H1 (cell line): ENCODE results near the gene LONP2. TPM values are rescaled to one million over a fixed set of nuclear protein-coding genes. Genes with fewer than 3 reads are reported as not detected.

Experiments
- CTCF ChIA-PET: fragments of 300-600 bp; sonication (Branson Sonifier 250); formaldehyde crosslinking; loops from one replicate; lab custom pipeline; 2021; ENCODE audit not compliant: partially characterized antibody; lab: Charles Lee
- POLR2A ChIA-PET: fragments of 300-600 bp; sonication (Branson Sonifier 250); formaldehyde crosslinking; loops from one replicate; lab custom pipeline; 2021; ENCODE audit warnings: inconsistent platforms; ENCODE audit not compliant: partially characterized antibody; lab: Charles Lee
- DNase-seq, 2 experiments: peaks; one replicate each; pipeline versions ENCODE4 v3.0.0 to v3.0.0-alpha.2; 2010 to 2022; ENCODE audit warnings: low spot score in 2 of 2, low read depth in 1 of 2, mixed read lengths in 1 of 2
- FAIRE-seq: peaks from 2 replicates; lab custom pipeline; 2011; peaks lifted over from hg19 to GRCh38; lab: Jason Lieb, UNC
- H2AFZ ChIP-seq: 2 replicates; pipeline ENCODE4 v1.8.1; 2012; ENCODE audit warnings: low read length, inconsistent platforms
- H2AK5ac ChIP-seq: 2 replicates; pipeline ENCODE4 v1.6.1; 2013; ENCODE audit warnings: low read depth, low read length
- H2BK120ac ChIP-seq: replicated peaks from 2 replicates; pipeline ENCODE3; 2013; ENCODE audit warnings: low read depth, low read length, inconsistent platforms
- H2BK12ac ChIP-seq: 2 replicates; pipeline ENCODE4 v1.6.1; 2013; ENCODE audit warnings: low read depth, low read length
- H2BK15ac ChIP-seq: 2 replicates; pipeline ENCODE4 v1.6.1; 2013; ENCODE audit warnings: low read length
- H2BK20ac ChIP-seq: 2 replicates; pipeline ENCODE4 v1.6.1; 2013; ENCODE audit warnings: low read length
- H2BK5ac ChIP-seq: 2 replicates; pipeline ENCODE4 v1.6.1; 2013; ENCODE audit warnings: low read depth, low read length
- H3K14ac ChIP-seq: 2 replicates; pipeline ENCODE4 v1.6.1; 2013; ENCODE audit warnings: inconsistent platforms; ENCODE audit not compliant: insufficient read length
- H3K18ac ChIP-seq: 2 replicates; pipeline ENCODE4 v1.6.1; 2013; ENCODE audit warnings: low read length; ENCODE audit errors: extremely low read depth
- H3K23ac ChIP-seq: 2 replicates; pipeline ENCODE4 v1.6.1; 2013; ENCODE audit warnings: inconsistent platforms; ENCODE audit not compliant: insufficient read length
- H3K23me2 ChIP-seq: 2 replicates; pipeline ENCODE4 v1.6.1; 2013; ENCODE audit warnings: low read depth, low read length
- H3K27ac ChIP-seq: 2 replicates; pipeline ENCODE4 v1.6.1; 2011; ENCODE audit warnings: low read depth, low read length, inconsistent platforms
- H3K27me3 ChIP-seq, 4 experiments: replicated peaks in 1 of 4; 1 replicate in 1 of 4; 2 replicates in 3 of 4; pipeline versions ENCODE4 v1.6.1 to v1.8.1; 2011 to 2013; ENCODE audit warnings: low read length in 3 of 4, mild to moderate bottlenecking in 3 of 4, inconsistent platforms in 2 of 4, mixed read lengths in 2 of 4, moderate library complexity in 1 of 4; ENCODE audit not compliant: control insufficient read depth in 3 of 4, insufficient read depth in 3 of 4; ENCODE audit errors: extremely low read depth in 1 of 4
- H3K36me3 ChIP-seq, 4 experiments: 2 replicates each; pipeline versions ENCODE4 v1.6.1 to v1.8.1; 2011 to 2013; ENCODE audit warnings: mild to moderate bottlenecking in 4 of 4, low read length in 3 of 4, moderate library complexity in 2 of 4, control low read depth in 1 of 4, inconsistent platforms in 1 of 4; ENCODE audit not compliant: insufficient read depth in 4 of 4, control insufficient read depth in 2 of 4
- H3K4ac ChIP-seq: replicated peaks from 2 replicates; pipeline ENCODE3; 2013; ENCODE audit warnings: low read length, low read depth, mixed read lengths, inconsistent platforms; ENCODE audit not compliant: insufficient read length
- H3K4me1 ChIP-seq, 4 experiments: replicated peaks in 1 of 4; 1 replicate in 1 of 4; 2 replicates in 3 of 4; pipeline versions ENCODE4 v1.6.1 to v1.8.1; 2011 to 2013; ENCODE audit warnings: low read length in 3 of 4, inconsistent platforms in 2 of 4, mixed read lengths in 1 of 4; ENCODE audit not compliant: insufficient read depth in 4 of 4, control insufficient read depth in 3 of 4
- H3K4me2 ChIP-seq, 2 experiments: 2 replicates each; pipeline versions ENCODE4 v1.6.1 to v1.8.1; 2011 to 2013; ENCODE audit warnings: low read depth in 2 of 2, low read length in 2 of 2, control low read depth in 1 of 2, inconsistent platforms in 1 of 2, mild to moderate bottlenecking in 1 of 2; ENCODE audit not compliant: insufficient read depth in 1 of 2
- H3K4me3 ChIP-seq, 4 experiments: fragments of 200-600, 300-600 bp in 1 of 4; sonication (generic), shearing (Covaris generic), sonication (Bioruptor Twin) in 1 of 4; 2 replicates each; pipeline versions ENCODE4 v1.5.1 to v1.8.1; 2011 to 2016; ENCODE audit warnings: low read length in 4 of 4, low read depth in 3 of 4, control low read depth in 2 of 4, inconsistent platforms in 2 of 4, mild to moderate bottlenecking in 2 of 4, mixed read lengths in 1 of 4, moderate library complexity in 1 of 4; ENCODE audit not compliant: insufficient read depth in 2 of 4; ENCODE audit errors: extremely low read depth in 1 of 4
- H3K56ac ChIP-seq: replicated peaks from 2 replicates; pipeline ENCODE3; 2013; ENCODE audit warnings: low read depth, mild to moderate bottlenecking, mixed read lengths, low read length, inconsistent platforms; ENCODE audit not compliant: insufficient read length
- H3K79me1 ChIP-seq: 2 replicates; pipeline ENCODE4 v1.6.1; 2013; ENCODE audit warnings: low read depth, low read length, control low read depth
- H3K79me2 ChIP-seq, 2 experiments: 2 replicates each; pipeline versions ENCODE4 v1.6.1 to v1.8.1; 2012 to 2013; ENCODE audit warnings: low read length in 2 of 2, mild to moderate bottlenecking in 2 of 2, inconsistent platforms in 1 of 2; ENCODE audit not compliant: insufficient read depth in 2 of 2, control insufficient read depth in 1 of 2
- H3K9ac ChIP-seq, 4 experiments: replicated peaks in 1 of 4; 1 replicate in 1 of 4; 2 replicates in 3 of 4; pipeline versions ENCODE4 v1.6.1 to v1.8.1; 2011 to 2013; ENCODE audit warnings: low read depth in 3 of 4, low read length in 3 of 4, control low read depth in 2 of 4, mild to moderate bottlenecking in 2 of 4, moderate library complexity in 2 of 4, inconsistent platforms in 1 of 4; ENCODE audit errors: extremely low read depth in 1 of 4
- H3K9me3 ChIP-seq, 2 experiments: 2 replicates each; pipeline versions ENCODE4 v1.6.1 to v1.8.1; 2012 to 2013; ENCODE audit warnings: mild to moderate bottlenecking in 2 of 2, moderate library complexity in 2 of 2, control low read depth in 1 of 2, inconsistent platforms in 1 of 2, low read depth in 1 of 2, low read length in 1 of 2, mixed read lengths in 1 of 2; ENCODE audit not compliant: insufficient read depth in 2 of 2
- H4K20me1 ChIP-seq, 2 experiments: replicated peaks in 1 of 2; 2 replicates each; pipeline versions ENCODE3 to v1.8.1; 2011 to 2013; ENCODE audit warnings: inconsistent platforms in 2 of 2, low read length in 2 of 2, mild to moderate bottlenecking in 1 of 2; ENCODE audit not compliant: insufficient read depth in 2 of 2, control insufficient read depth in 1 of 2
- H4K5ac ChIP-seq: 2 replicates; pipeline ENCODE4 v1.6.1; 2013; ENCODE audit warnings: low read length, low read depth, mixed read lengths, inconsistent platforms; ENCODE audit not compliant: insufficient read length
- H4K8ac ChIP-seq: 2 replicates; pipeline ENCODE4 v1.8.0; 2013; ENCODE audit warnings: mild to moderate bottlenecking, moderate library complexity, low read length, inconsistent platforms; ENCODE audit not compliant: insufficient read depth; ENCODE audit errors: extremely low read depth
- H4K91ac ChIP-seq: replicated peaks from 2 replicates; pipeline ENCODE3; 2013; ENCODE audit warnings: low read length, mixed read lengths, inconsistent platforms; ENCODE audit not compliant: insufficient read length
- PHF8 ChIP-seq: fragments of 200-600 bp; sonication (generic); conservative IDR thresholded peaks from 2 replicates; pipeline ENCODE4 v1.7.1; 2012; ENCODE audit warnings: low read depth, mild to moderate bottlenecking, inconsistent platforms, low read length, moderate library complexity
- WGBS, 2 experiments: shearing (Covaris generic) in 1 of 2; methylation state at CpG; one replicate each; pipeline versions ENCODE4 v1.1.6 to v1.1.7; 2013 to 2015; ENCODE audit warnings: low lambda C conversion rate in 2 of 2, mixed read lengths in 2 of 2, inconsistent platforms in 1 of 2, low coverage in 1 of 2, missing lambda C conversion rate in 1 of 2; ENCODE audit not compliant: insufficient replicate concordance in 2 of 2, insufficient coverage in 1 of 2, insufficient read length in 1 of 2; ENCODE audit errors: extremely low coverage in 1 of 2, missing lambda C conversion rate in 1 of 2; 5-methylcytosine and 5-hydroxymethylcytosine counted together
- polyA plus RNA-seq, 7 experiments: library from polyadenylated mRNA; depleted of rRNA in 3 of 7; stranded (reverse) in 5 of 7; unstranded in 2 of 7; fragments of >200 nt in 5 of 7; fragments of 200-250 nt in 2 of 7; gene quantifications; 1 replicate in 5 of 7; 2 replicates in 1 of 7; 4 replicates in 1 of 7; pipeline versions ENCODE4 v1.2.1 to v1.2.3, GENCODE V29; 2011 to 2013; ENCODE audit warnings: missing spikeins in 2 of 7, mixed read lengths in 2 of 7
- total RNA-seq: library from RNA; stranded (reverse); fragmentation: NEBNext Ultra II Directional; extraction: Animal tissue kit (Norgen Biotek cat#: 25700); gene quantifications from 2 replicates; pipeline ENCODE4 v1.2.1, GENCODE V29; 2021

LONP2 gene
- total and polyA plus RNA-seq, 2 of the 8 experiments (the other 6 are each of a cell fraction or from before 2014, with no cell fraction given), result 8.1 to 23.1 TPM

DNA sequence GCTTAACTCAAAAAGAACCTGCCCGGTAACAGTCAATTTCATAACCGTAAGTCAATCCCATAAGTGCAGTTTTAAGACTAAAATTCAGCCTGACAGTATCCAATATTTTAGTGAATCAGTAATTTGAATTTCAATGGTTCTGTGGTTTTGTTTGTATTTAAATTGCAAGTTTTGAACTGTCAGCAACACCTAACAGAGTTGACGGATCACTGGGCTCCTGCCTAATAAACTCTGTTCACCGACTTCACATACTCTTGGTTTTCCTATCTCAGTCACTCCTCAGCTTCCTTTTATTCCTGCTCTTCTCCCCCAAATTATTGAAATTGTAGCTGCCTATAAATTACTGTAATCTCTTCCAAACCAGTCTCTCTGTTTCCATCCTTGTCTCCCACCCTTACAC is 128.6 kb downstream of the LONP2 start:
- Histone ChIP-seq H2BK12ac (no peak overlapping the region), H2BK5ac (no peak overlapping the region), H3K18ac (no peak overlapping the region), H3K14ac (no peak overlapping the region), H3K9ac (no peak overlapping the region), H3K4me3 (no peak overlapping the region), H3K23ac (no peak overlapping the region), H3K27ac (no peak overlapping the region), H3K27me3 (no peaks in the 10 kb centered on the region), H3K4ac (no peak overlapping the region), H2BK15ac (no peak overlapping the region), H4K5ac (no peak overlapping the region), H2BK20ac (no peak overlapping the region), H3K4me2 (no peak overlapping the region), H2BK120ac (no peak overlapping the region), H3K9me3 (no peaks in the 10 kb centered on the region), H4K20me1 (peaks cover 14 to 19% of the 10 kb centered on the region in 2 experiments), H3K79me1 (peaks cover 7% of the 10 kb centered on the region), H3K79me2 (peaks cover 14 to 100% of the 10 kb centered on the region in 2 experiments), H3K56ac (no peak overlapping the region), H3K4me1 (peaks cover 0 to 6% (median 4%) of the 10 kb centered on the region in 4 experiments; a peak in 4 of 7 replicates), H2AFZ (no peak overlapping the region), H3K23me2 (no peaks in the 10 kb centered on the region), H4K91ac (no peak overlapping the region), H3K36me3 (no peaks in the 10 kb centered on the region), H4K8ac (no peak overlapping the region), H2AK5ac (no peak overlapping the region)
- POLR2A ChIA-PET, result interaction anchor here (3.2 to 11.9 kb wide), 3 partner anchors 5 to 14 kb away, joined by 11 to 156 read pairs (median 52); partner anchors contain the start of gene SIAH1
- no peak for TF ChIP-seq PHF8
- DNase-seq (no peak), FAIRE-seq (no peak)
- CTCF ChIA-PET, result no interaction called here
- 93% methylated on average over 4 of the region's 4 CpGs; no CpG with 5 or more reads in 1 of the 2 experiments for WGBS, 2 experiments
